Osteoblast (primary cell): ENCODE results near the gene KATNB1. TPM values are rescaled to one million over a fixed set of nuclear protein-coding genes. Genes with fewer than 3 reads are reported as not detected.

Source experiments
- DNase-seq: peaks from one replicate; pipeline ENCODE4 v3.0.0; 2011; ENCODE audit warnings: low spot score, mixed read lengths; ENCODE audit not compliant: insufficient read length; ENCODE audit errors: missing footprints
- H2AFZ ChIP-seq: 2 replicates; pipeline ENCODE4 v1.6.0; 2011; ENCODE audit warnings: mild to moderate bottlenecking, low read length
- H3K27ac ChIP-seq: 2 replicates; pipeline ENCODE4 v1.5.1; 2011; ENCODE audit warnings: mild to moderate bottlenecking, low read depth, low read length, moderate library complexity
- H3K27me3 ChIP-seq: 2 replicates; pipeline ENCODE4 v1.6.0; 2012; ENCODE audit warnings: mild to moderate bottlenecking, control low read depth, inconsistent platforms, low read length, moderate library complexity; ENCODE audit not compliant: insufficient read depth
- H3K36me3 ChIP-seq: 2 replicates; pipeline ENCODE4 v1.5.1; 2011; ENCODE audit warnings: mild to moderate bottlenecking, low read length, control low read depth, moderate library complexity; ENCODE audit not compliant: insufficient read depth
- H3K4me1 ChIP-seq: 2 replicates; pipeline ENCODE4 v1.5.1; 2011; ENCODE audit warnings: mild to moderate bottlenecking, low read length, control low read depth, moderate library complexity; ENCODE audit not compliant: insufficient read depth
- H3K4me2 ChIP-seq: 2 replicates; pipeline ENCODE4 v1.6.0; 2011; ENCODE audit warnings: mild to moderate bottlenecking, low read length; ENCODE audit not compliant: insufficient read depth
- H3K4me3 ChIP-seq: fragments of 200-600 bp; sonication (generic); 3 replicates; pipeline ENCODE4 v1.5.1; 2012; ENCODE audit warnings: mild to moderate bottlenecking, low read length, inconsistent platforms; ENCODE audit not compliant: insufficient read depth
- H3K79me2 ChIP-seq: 2 replicates; pipeline ENCODE4 v1.6.0; 2012; ENCODE audit warnings: mild to moderate bottlenecking, low read length, control low read depth, inconsistent platforms; ENCODE audit not compliant: insufficient read depth
- H3K9me3 ChIP-seq: 2 replicates; pipeline ENCODE4 v1.5.1; 2011; ENCODE audit warnings: low read depth, low read length, control low read depth
- H4K20me1 ChIP-seq: 2 replicates; pipeline ENCODE4 v1.6.0; 2012; ENCODE audit warnings: mild to moderate bottlenecking, low read length, control low read depth; ENCODE audit not compliant: insufficient read depth
- CTCF ChIP-seq: IDR thresholded peaks from 2 replicates; pipeline ENCODE4 v1.5.1; 2011; ENCODE audit warnings: mild to moderate bottlenecking, low read depth, low read length, moderate library complexity; ENCODE audit errors: extremely low read depth
- total RNA-seq: library from RNA; depleted of rRNA; stranded (reverse); fragments of >200 nt; gene quantifications from 2 replicates; pipeline ENCODE4 v1.2.3, GENCODE V29; 2012

KATNB1 gene
- total RNA-seq, 1 donor, result 24.6 TPM

- Histone ChIP-seq H3K4me3 (peak overlapping the region; percentile 88), H3K27ac (peak overlapping the region; percentile 81), H3K27me3 (no peaks in the 10 kb centered on the region), H3K4me1 (peaks cover 23% of the 10 kb centered on the region), H3K36me3 (peaks cover 18% of the 10 kb centered on the region), H4K20me1 (peaks cover 29% of the 10 kb centered on the region), H3K79me2 (peaks cover 54% of the 10 kb centered on the region), H3K9me3 (no peaks in the 10 kb centered on the region), H3K4me2 (peak overlapping the region; percentile 97), H2AFZ (no peak overlapping the region)
- no peak for DNase-seq
- no peak for TF ChIP-seq CTCF
These were observed 64.9 kb downstream of the KATNB1 start for GRCh38 chr16:57800200-57801097.

- Histone ChIP-seq H3K4me3 (peak overlapping the region; percentile 88), H4K20me1 (peaks cover 29% of the 10 kb centered on the region), H3K4me2 (peak overlapping the region; percentile 97), H3K27ac (peak overlapping the region; percentile 81), H2AFZ (peak overlapping the region; percentile 82), H3K9me3 (no peaks in the 10 kb centered on the region), H3K27me3 (no peaks in the 10 kb centered on the region), H3K4me1 (peaks cover 23% of the 10 kb centered on the region), H3K36me3 (peaks cover 16% of the 10 kb centered on the region), H3K79me2 (peaks cover 53% of the 10 kb centered on the region)
- peak; percentile 17 for TF ChIP-seq CTCF
- DNase-seq, result peak; percentile 99
These were observed 65.7 kb downstream of the KATNB1 start for GRCh38 chr16:57801098-57801808.

- H3K9me3 ChIP-seq, result no peaks in the 10 kb centered on the region
- peak overlapping the region; percentile 81 for H3K27ac ChIP-seq
- H3K4me2 ChIP-seq, result peak overlapping the region; percentile 97
- DNase-seq, result peak; percentile 96
- peak overlapping the region; percentile 88 for H3K4me3 ChIP-seq
- peaks cover 9% of the 10 kb centered on the region for H3K36me3 ChIP-seq
- H3K27me3 ChIP-seq, result no peaks in the 10 kb centered on the region
- H3K79me2 ChIP-seq, result peaks cover 47% of the 10 kb centered on the region
- TF ChIP-seq CTCF, result no peak
- peaks cover 23% of the 10 kb centered on the region for H3K4me1 ChIP-seq
- peaks cover 29% of the 10 kb centered on the region for H4K20me1 ChIP-seq
- H2AFZ ChIP-seq, result peak overlapping the region; percentile 82
These were observed 66.3 kb downstream of the KATNB1 start for GRCh38 chr16:57801809-57802340.
